C4-2B (cell line): ENCODE data around the gene TGFB1.

Source experiments
- H3K27ac ChIP-seq: fragments of 450-650 bp; 2 replicates; pipeline ENCODE4 v1.5.1; 2017
- ZFX ChIP-seq: fragments of 450-650 bp; IDR thresholded peaks from 2 replicates; pipeline ENCODE4 v1.6.1; 2017
- TF ChIP-seq, protein P1 (sequence below): fragments of 450-650 bp; conservative IDR thresholded peaks from 2 replicates; pipeline ENCODE4 v1.5.1; 2017; ENCODE audit warnings: mild to moderate bottlenecking

TGFB1 gene

DNA sequence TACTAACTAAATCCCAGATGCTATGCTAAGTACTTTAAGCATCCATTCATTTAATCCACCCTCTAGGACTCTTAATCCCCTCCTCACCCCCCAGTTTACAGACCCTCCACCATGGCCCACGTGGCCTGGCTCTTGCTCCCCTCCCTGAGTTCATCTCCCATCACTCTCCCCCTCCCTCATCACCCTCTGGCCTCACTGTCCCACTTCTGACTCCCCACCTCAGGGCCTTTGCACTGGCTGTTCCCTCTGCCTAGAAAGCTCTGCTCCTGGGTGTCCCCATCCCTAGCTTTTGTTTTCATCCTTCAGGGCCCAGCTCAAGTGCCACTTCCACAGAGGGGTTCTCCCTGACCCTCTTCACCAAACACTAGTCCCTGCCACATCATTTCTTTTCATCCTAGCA, 6.0 kb upstream of the TGFB1 start:
- H3K27ac ChIP-seq: no peak overlapping the region
- TF ChIP-seq ZFX: no peak
- TF ChIP-seq, protein P1, sequence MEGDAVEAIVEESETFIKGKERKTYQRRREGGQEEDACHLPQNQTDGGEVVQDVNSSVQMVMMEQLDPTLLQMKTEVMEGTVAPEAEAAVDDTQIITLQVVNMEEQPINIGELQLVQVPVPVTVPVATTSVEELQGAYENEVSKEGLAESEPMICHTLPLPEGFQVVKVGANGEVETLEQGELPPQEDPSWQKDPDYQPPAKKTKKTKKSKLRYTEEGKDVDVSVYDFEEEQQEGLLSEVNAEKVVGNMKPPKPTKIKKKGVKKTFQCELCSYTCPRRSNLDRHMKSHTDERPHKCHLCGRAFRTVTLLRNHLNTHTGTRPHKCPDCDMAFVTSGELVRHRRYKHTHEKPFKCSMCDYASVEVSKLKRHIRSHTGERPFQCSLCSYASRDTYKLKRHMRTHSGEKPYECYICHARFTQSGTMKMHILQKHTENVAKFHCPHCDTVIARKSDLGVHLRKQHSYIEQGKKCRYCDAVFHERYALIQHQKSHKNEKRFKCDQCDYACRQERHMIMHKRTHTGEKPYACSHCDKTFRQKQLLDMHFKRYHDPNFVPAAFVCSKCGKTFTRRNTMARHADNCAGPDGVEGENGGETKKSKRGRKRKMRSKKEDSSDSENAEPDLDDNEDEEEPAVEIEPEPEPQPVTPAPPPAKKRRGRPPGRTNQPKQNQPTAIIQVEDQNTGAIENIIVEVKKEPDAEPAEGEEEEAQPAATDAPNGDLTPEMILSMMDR: no peak

DNA sequence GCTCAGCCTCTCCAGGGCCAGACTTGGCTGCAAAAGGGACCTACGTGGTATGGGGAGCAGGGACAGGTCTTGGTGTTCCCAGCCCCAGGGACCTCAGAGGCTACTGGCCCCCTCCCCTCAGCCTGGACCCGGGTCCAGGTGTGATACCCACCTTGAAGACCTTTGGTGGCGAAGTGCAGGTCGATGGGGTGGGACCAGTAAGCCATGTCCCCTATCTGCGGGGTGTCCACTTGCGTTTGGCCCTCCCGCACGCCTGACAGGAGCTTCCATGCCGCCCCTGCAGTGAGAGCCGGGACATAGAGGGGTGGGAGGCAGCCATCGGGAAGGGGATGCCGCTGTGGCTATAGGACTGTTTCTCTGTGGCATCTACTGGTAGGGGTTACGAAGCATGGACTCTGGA, 4.0 kb upstream of the TGFB1 start:
- no peak overlapping the region for H3K27ac ChIP-seq
- TF ChIP-seq ZFX: no peak
- TF ChIP-seq, protein P1: no peak

DNA sequence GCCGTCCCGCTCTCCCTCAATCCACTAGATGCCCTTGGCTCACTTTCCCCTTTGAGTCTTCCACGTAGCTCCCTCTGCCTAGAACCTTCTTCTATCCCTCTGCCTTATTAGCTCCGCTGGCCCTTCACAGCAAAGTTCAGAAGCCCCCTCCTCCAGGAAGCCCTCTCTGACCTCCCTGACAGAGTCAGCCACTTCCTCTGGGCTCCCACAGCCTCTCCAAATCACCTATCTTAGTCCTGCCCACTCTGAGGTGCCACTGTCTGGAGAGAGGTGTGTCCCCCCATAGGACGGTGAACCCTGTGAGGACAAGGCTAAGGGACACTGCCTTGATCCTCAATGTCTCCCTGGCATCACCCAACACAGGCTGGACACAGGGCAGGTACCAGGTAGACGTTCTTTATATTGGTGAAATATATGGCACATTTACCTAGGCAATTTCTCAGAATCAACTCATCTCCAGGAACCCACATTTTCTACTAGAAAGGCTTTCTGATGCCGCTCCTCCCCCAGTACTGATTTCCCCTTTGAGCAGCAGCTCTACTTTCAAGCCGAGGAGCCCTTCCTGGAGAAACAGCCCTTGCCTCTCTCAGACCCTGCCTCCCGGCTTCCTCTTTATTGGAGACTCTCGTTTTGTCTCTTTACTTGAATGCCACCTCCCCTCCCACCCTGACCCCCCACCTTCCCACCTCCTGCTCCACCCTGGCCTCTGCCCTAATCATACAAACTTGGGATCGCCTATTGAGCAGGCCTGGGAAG, 3.4 kb upstream of the TGFB1 start:
- no peak for TF ChIP-seq ZFX
- TF ChIP-seq, protein P1: no peak
- H3K27ac ChIP-seq: no peak overlapping the region

DNA sequence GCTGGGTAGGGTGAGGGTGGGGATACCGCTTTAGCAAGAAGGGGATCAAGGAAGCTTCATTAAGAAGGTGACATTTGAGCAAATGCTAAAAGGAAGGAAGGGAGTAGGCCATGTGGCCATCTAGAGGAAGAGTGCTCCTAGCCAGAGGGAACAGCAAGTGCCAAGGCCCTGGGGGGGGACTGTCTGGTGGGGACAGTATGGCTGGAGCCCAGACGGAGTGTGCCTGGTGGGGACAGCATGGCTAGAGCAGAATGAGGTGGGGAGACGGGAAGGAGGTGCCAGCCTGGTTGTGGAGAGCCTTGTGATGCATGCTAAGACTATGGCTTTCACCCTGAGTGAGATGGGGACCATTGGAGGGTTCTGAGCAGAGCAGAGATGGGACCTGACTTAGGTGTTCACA, 2.1 kb upstream of the TGFB1 start:
- TF ChIP-seq ZFX: no peak
- TF ChIP-seq, protein P1: no peak
- no peak overlapping the region for H3K27ac ChIP-seq

DNA sequence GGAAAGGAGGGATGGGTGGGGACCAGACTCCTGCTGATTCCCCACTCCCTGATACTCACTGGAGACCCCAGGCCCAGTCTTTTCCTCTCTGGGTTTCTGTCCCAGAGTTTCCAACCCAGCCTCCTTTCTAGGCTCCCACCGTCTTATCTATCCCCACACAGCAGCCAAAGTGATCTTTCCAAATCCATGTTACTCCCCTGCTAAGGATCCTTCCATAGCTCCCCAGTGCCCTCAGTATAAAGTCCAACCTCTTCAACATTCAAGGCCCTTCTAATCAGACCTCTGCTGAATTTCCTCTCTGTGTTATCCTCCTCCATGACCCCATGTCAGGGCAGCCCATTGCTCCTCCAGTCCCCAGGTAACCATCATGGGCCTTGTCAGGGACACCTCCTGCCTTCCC, 1.3 kb upstream of the TGFB1 start:
- no peak for TF ChIP-seq ZFX
- no peak overlapping the region for H3K27ac ChIP-seq

DNA sequence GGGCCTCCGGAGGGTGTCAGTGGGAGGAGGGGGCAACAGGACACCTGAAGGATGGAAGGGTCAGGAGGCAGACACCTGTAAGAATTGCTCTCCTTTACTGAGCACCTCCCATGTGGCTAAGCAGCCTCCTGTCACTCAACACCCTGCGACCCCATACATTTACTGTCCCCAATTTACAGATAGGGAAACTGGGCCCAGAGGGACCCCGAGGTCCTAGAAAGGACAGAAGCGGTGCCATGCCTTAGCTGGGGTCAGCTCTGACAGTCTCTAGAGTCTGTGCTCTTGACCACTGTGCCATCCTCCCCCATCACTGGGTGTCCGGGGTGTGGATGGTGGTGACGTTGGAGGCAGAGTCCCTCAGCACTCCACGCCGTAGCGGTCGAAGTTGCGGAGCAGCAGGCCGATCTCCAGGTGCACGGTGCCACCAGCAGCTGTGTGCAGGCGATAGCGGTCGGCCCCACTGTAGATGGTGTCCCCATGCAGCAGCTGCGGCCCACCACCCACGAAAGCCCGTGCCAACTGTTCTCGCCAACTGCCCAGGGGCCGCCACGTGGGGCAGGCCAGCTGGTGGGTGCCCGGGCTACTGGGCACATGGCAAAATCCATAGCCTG, 726 bp upstream of the TGFB1 start:
- no peak overlapping the region for H3K27ac ChIP-seq
- TF ChIP-seq ZFX: no peak
- TF ChIP-seq, protein P1: peak; percentile 38; the same call in 1 of the 2 replicates

DNA sequence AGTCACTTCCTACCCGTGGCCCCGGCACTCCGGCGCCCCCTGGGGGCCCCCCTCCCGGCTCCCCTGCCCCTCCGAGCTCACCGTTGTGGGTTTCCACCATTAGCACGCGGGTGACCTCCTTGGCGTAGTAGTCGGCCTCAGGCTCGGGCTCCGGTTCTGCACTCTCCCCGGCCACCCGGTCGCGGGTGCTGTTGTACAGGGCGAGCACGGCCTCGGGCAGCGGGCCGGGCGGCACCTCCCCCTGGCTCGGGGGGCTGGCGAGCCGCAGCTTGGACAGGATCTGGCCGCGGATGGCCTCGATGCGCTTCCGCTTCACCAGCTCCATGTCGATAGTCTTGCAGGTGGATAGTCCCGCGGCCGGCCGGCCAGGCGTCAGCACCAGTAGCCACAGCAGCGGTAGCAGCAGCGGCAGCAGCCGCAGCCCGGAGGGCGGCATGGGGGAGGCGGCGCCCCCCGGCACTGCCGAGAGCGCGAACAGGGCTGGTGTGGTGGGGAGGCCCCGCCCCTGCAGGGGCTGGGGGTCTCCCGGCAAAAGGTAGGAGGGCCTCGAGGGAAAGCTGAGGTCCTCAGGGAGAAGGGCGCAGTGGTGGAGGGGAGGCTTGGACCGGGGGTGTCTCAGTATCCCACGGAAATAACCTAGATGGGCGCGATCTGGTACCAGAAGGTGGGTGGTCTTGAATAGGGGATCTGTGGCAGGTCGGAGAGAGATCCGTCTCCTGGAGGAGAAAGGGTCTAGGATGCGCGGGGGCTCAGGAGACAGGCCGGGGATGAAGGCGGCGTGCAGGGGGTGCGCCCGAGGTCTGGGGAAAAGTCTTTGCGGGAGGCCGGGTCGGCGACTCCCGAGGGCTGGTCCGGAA, 885 bp downstream of the TGFB1 start:
- H3K27ac ChIP-seq: no peak overlapping the region
- no peak for TF ChIP-seq ZFX
- TF ChIP-seq, protein P1: no peak
